GM12874 (cell line): ENCODE results near the gene GABARAP.

Experiments
- TF ChIP-seq, protein P1 (sequence below): IDR thresholded peaks from 2 replicates; pipeline ENCODE4 v1.5.1; 2011; ENCODE audit warnings: low read depth, mild to moderate bottlenecking, control low read depth, low read length, moderate library complexity; ENCODE audit not compliant: insufficient read depth

Gene GABARAP

DNA sequence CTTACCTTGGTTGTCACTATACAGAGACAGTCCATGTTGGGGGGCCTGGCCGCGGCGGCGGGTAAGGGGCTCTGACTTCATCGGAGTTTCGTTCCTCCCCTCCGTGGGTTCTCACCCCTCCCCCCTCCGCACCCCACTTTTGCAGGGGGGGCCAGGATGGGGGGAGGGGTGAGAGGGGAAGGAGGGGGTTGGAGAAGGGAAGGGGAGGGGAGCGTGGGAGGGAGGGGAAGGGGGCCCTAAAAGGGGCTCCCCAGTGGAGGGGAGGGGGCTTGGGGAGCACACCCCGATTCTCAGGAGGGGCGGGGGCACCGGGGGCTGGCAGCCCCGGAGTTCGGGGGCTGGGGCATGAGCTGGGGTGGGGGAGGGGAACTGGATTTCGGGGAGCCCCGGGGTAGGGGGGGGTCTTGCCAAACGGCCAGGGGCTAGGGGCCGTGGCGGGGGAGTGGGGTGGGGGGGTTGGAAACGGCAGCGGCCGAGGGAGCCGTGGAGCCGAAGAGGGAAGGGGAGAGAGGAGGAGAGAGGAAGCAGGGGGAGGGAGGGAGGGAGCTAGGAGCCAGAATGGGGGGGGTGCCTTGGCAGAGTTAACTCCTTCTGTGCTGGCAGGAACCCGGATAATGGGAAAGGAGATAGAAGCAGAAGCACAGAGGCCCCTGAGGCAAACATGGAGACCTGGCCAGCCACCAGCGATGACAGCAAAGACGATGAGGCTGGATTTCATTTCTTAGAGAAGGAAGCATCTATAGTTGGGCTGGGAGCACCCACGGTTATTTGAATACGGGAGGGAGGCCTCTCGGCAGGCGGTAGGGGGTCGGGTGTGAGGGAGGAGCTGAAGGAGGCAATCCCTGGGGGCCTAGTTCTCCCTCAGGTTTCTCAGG lies 24.9 kb downstream of the GABARAP start:
- TF ChIP-seq, protein P1, sequence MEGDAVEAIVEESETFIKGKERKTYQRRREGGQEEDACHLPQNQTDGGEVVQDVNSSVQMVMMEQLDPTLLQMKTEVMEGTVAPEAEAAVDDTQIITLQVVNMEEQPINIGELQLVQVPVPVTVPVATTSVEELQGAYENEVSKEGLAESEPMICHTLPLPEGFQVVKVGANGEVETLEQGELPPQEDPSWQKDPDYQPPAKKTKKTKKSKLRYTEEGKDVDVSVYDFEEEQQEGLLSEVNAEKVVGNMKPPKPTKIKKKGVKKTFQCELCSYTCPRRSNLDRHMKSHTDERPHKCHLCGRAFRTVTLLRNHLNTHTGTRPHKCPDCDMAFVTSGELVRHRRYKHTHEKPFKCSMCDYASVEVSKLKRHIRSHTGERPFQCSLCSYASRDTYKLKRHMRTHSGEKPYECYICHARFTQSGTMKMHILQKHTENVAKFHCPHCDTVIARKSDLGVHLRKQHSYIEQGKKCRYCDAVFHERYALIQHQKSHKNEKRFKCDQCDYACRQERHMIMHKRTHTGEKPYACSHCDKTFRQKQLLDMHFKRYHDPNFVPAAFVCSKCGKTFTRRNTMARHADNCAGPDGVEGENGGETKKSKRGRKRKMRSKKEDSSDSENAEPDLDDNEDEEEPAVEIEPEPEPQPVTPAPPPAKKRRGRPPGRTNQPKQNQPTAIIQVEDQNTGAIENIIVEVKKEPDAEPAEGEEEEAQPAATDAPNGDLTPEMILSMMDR, result no peak

DNA sequence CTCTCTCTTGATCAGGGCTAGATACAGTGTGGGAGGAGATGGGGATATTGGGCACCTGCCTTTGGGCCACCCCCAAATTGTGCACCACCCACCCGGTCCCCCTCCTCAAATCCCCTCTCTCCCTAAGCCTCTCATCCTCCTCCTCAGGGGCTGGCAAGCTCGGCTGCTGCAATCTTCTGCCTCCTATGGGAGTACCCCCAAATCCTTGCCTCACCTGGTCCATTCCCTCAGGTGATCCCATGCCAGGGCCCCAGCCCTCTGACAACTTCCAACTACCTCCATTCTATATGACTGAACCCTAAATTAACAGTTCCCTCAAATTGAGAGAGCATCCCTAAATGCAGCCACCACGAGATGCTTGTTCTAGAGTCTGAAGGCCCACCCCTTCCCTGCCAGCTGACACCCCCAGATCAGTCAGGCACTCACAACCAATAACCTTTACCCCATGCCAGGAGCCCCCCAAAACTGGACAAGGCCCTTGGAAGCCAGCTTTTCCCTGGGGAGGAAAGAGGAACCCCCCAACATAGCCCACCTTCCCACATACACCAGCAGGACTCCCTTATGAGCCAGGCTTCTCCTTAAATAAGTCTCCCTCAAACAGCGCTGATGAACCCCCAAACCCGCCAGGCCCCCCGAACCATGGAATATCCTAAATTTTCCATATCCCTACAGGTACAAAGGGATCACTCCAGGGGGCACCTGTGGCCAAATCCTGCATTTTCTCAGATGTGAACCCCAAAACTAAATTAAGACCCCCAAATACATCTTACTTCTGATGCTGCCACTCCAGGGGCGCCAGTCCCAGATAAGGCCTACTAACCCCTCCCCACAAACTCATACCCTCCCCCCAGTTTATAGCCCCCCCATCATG lies 25.8 kb downstream of the GABARAP start:
- TF ChIP-seq, protein P1, result no peak

DNA sequence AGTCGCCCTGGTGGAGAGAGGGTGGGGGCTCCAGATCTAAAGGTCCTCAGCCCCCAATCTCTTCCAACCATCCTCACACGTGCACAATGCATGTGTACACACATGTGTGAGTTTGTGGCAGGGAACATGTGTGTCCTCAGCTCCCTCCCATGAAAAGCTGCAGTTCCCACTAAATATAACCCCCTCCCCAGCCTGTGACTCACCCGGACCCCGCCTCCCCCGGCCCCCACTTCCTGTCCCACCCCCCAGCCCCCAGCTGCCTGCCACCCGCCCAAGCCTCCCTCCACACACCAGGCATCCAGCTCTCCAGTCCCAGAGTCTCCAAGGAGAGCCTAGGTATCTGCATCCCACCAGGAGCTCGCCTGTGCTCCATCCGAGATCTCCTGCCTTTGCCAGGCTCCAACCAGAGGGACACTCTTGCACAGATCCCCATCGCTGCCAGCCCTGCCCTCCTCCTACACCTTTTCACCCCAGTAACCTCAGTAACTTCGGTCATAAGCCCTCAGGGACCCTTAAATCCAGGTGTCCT lies 26.5 kb downstream of the GABARAP start:
- TF ChIP-seq, protein P1, result no peak

DNA sequence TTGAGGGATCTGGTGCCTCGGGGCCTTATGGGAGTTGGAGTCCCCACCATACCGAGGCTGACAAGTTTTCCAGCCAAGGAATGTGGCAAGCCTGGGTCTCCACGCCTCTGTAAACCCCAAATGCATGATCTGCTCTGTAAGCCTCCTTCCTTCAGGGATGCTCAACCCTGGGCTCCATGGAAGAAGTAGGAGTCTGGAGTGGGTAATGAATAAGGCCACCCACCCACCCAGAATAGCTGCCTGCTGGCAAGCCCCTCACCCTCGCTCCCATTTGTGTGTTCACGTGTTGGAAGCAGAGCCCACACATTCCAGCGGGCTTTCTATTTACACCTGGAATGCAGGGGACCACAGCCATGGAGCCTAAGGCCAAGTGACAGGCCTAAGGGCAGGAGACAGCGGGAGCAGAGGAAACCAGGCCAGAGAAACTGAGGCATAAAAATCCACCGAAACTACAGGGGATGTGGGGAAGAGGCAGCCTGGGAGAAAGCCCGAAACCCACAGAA lies 27.1 kb downstream of the GABARAP start:
- TF ChIP-seq, protein P1, result no peak

DNA sequence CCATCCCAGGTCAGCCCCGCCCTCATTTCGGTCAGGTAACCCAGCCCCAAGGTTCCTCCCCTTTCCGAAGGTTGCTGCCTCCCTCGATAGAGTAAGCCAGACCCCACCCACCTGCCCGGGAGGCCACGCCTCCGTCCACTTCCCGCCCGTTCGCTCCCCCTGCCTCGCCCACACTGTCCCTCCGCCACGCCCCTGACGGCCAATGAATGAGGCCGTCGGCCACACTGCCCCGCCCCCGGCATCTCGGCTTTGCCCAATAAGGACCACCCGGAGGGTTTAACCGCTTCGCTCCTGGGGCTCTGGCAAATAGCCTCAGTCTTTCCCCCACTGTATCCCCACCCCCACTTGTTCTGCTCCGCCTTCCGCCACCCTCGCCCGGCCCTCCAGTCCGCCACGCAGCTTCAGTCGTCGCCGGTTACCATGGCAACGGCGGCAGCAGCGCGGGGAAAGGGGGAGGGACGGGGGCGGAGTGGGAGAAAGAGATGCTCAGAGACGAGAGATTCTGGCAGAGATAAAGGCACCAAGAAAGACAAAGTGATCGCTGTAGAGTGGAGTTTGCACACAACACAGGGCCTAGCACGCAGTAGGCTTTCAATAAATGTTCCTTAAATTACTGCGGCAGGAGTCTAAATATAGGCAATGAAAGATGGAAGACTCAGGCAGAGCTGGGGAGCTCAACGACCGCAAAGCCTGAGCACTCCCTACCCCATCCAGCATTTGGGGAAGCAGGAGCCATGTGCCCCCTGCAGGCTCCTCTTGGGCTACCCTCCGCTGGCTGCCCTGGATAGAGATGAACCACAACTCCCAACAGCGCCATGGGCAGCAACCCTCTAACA lies 27.7 kb downstream of the GABARAP start:
- TF ChIP-seq, protein P1, result peak; percentile 56

DNA sequence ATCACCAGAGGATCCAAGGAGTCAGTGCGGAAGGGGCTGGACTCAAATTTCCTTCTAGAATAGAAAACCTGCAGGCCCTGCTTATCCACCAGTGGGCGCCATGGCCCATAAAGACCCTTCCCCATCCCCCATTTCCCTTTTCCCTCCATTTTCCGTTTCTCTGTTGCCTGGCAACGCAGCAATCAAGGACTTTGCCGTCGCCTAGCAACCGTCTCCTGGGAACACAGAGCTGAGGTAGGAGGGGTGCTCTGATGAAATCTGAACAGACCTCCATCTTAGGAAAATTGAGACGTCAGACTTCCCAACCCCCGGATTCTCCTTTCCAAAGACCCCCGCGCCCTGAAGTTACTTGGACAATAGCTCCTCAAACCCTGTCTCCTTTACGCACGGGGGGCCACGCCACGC lies 28.4 kb downstream of the GABARAP start:
- TF ChIP-seq, protein P1, result peak; percentile 55
